Measurements from ENCODE around the gene PUSL1.

Gene PUSL1

DNA sequence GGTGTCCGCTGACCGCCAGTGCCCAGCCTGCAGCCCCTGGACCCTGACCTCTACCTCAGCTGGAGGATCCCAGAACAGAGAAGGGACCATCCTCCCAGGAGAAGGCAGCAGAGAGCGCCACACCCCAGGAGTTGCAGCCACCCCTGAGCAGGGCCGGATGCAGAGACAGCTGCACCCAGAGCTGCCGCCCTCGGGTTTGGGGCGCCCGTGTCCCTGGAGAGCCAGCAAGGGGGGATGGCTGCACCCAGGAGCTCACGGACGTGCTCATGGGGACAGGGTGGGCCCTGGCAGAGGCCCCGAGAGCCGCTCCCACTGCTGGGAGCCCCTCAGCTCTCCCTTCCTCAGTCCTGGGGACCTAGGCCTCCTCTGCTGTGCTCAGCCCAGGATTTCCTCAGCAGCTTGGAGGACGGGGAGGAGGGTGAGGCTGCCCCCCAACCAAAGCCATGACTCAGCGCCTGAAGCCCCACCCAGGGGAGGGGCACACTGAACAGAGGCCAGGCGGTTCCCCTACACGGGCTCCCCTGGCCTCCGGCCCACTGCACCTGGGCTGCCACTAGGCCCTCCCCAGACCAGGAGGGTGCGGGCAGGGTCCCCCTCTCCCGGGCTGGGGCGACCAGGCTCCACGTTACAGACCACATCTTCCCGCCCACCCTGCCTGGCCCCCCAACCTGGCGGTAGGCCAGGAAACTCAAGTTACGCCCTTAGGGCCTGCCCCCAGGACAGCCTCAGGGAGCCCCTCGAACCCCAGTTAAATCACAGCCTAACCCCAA, 2.9 kb upstream of the PUSL1 start:
- no peak for TF ChIP-seq GATA3 (IDR thresholded peaks at IDR 0.05; ENCODE audit: low read depth, low read length)
- no peak for TF ChIP-seq GATA2 (IDR thresholded peaks at IDR 0.05; ENCODE audit: low read depth, low read length)

- TF ChIP-seq GATA3 (IDR thresholded peaks at IDR 0.05; ENCODE audit: low read depth, low read length) = no peak
- no peak for TF ChIP-seq GATA2 (IDR thresholded peaks at IDR 0.05; ENCODE audit: low read depth, low read length)
Observed at GRCh38 chr1:1306070-1306660, 2.2 kb upstream of the PUSL1 start.

DNA sequence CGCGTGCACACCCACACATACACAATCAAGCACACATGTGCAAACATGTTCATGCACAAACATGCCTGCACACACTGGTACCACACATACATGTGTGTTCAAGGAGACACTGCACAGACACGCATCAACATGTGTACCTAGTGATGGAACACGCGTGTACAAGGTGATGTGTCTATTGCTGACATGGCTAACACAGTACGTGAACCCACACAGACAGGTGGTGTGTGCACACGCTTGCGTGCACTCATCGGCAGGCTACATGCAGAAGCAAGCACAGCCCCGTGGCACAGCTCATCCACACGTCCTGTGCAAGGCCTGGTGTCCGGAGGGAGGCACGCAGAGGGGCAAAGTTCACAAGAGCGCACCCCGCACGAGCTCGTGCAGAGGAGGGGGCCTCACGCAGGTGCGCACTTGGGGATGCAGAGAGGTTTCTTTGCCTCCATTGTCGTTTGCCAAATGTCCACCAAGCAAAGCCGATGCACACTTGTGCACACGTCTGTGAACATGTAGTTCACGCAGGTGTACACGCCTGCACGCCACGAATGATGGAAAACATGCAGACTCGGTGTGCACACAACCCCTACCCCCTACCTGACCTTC, 1.6 kb upstream of the PUSL1 start:
- TF ChIP-seq GATA3 (IDR thresholded peaks at IDR 0.05; ENCODE audit: low read depth, low read length) = no peak
- TF ChIP-seq GATA2 (IDR thresholded peaks at IDR 0.05; ENCODE audit: low read depth, low read length) = no peak

- TF ChIP-seq GATA2 (IDR thresholded peaks at IDR 0.05; ENCODE audit: low read depth, low read length) (no peak), GATA3 (IDR thresholded peaks at IDR 0.05; ENCODE audit: low read depth, low read length) (no peak)
Observed at GRCh38 chr1:1307261-1307922, 1.0 kb upstream of the PUSL1 start.

DNA sequence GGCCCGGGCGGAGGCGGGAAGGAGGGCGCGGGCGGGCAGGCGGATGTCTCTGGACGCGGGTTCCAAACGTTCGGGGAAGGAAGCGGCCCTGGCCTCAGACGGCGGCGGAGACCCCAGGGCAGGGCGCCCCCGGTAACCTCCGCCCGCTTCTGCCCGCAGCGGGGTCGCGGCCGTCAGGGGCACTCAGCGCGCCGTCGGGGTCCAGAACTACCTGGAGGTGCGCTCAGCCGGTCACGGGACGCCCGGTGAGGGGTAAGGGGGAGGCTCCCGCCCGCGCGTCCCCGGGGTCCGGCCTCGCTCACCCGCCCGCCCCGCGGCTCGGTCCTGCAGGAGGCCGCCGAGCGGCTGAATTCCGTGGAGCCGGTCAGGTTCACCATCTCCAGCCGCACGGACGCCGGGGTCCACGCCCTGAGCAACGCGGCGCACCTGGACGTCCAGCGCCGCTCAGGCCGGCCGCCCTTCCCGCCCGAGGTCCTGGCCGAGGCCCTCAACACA, 406 bp downstream of the PUSL1 start:
- TF ChIP-seq GATA3 (IDR thresholded peaks at IDR 0.05; ENCODE audit: low read depth, low read length) (no peak), GATA2 (IDR thresholded peaks at IDR 0.05; ENCODE audit: low read depth, low read length) (no peak)

DNA sequence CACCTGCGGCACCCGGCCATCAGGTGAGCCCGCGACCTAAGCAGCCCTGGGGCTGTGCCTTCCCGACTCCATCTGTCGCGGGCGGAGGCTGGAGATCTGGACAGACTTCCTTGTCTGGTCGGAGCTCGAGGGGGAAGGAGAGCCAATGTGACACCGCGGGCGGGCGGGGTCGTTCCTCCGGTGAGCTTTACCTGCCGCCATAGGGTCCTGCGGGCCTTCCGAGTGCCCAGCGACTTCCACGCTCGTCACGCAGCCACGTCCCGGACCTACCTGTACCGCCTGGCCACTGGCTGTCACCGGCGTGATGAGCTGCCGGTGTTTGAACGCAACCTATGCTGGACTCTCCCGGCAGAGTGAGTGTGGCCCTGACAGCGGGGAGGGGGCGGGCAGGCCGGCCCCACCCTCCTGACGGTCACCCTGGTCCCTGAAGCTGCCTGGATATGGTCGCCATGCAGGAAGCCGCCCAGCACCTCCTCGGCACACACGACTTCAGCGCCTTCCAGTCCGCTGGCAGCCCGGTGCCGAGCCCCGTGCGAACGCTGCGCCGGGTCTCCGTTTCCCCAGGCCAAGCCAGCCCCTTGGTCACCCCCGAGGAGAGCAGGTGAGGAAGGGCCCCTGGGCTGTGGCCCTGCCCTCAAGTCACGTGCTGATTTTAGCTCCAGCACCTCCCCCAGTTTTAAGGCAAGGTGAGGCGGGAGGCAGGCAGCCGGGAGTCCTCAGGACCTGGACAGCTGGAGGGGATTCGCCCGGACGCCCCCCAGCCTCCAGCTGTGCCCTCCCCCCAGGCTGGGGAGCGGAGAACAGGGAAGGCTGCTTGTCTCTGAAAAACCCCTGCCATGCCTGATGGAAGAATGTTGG, 1.1 kb downstream of the PUSL1 start:
- TF ChIP-seq GATA2 (IDR thresholded peaks at IDR 0.05; ENCODE audit: low read depth, low read length) (no peak), GATA3 (IDR thresholded peaks at IDR 0.05; ENCODE audit: low read depth, low read length) (no peak)

- TF ChIP-seq GATA2 (IDR thresholded peaks at IDR 0.05; ENCODE audit: low read depth, low read length) = no peak
- TF ChIP-seq GATA3 (IDR thresholded peaks at IDR 0.05; ENCODE audit: low read depth, low read length) = no peak
Observed at GRCh38 chr1:1310109-1310385, 1.6 kb downstream of the PUSL1 start.

GRCh38 chr1:1310476-1311053, 2.2 kb downstream of the PUSL1 start:
- TF ChIP-seq GATA3 (IDR thresholded peaks at IDR 0.05; ENCODE audit: low read depth, low read length) (no peak), GATA2 (IDR thresholded peaks at IDR 0.05; ENCODE audit: low read depth, low read length) (no peak)

GRCh38 chr1:1311107-1312104, 3.0 kb downstream of the PUSL1 start:
- no peak for TF ChIP-seq GATA2 (IDR thresholded peaks at IDR 0.05; ENCODE audit: low read depth, low read length)
- no peak for TF ChIP-seq GATA3 (IDR thresholded peaks at IDR 0.05; ENCODE audit: low read depth, low read length)

DNA sequence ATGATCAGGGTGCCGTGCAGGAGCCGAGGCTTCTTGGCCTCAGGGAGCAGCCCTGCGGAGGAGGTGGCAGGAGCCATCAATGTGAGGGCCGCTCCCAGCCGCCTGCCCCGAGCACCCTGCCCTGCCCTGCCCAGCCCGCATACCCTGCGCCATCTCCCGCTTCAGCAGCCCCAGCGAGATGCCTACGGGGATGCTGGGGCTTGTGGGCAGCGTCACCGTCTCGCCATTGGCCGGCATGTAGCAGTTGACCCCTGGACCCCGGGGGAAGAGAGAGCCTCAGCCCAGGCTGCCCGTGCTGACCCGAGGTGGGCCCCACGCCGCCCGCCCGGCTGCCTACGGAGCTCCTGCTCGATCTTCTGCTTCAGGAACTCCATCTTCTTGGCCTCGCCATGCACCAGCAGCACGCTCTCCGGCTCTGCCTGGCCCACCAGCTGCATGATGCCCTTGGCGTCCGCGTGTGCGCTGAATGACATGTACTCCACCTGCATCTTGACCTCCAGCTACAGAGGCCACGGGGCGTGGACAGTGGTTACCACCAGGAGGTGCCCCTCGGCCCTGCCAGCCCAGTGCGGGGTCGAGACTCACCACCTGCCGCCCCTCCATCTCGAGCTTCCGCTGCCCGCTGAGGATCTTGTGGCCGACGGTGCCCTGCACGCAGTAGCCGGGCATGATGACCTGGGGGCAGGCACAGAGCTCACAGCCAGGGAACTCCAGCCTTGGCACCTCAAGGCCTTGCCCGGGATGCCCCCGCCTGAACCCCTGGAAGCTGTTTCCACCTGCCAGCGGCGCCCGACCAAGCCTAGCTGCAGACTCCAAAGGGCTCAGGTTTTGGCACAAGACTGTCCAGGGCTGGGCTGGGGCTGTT, 4.3 kb downstream of the PUSL1 start:
- TF ChIP-seq GATA2 (IDR thresholded peaks at IDR 0.05; ENCODE audit: low read depth, low read length) = no peak
- no peak for TF ChIP-seq GATA3 (IDR thresholded peaks at IDR 0.05; ENCODE audit: low read depth, low read length)

GRCh38 chr1:1313500-1314236, 5.3 kb downstream of the PUSL1 start:
- TF ChIP-seq GATA3 (IDR thresholded peaks at IDR 0.05; ENCODE audit: low read depth, low read length) = no peak
- TF ChIP-seq GATA2 (IDR thresholded peaks at IDR 0.05; ENCODE audit: low read depth, low read length) = no peak

All from SH-SY5Y (cell line).